ENCODE measurements around the gene ANKRD24.
"Not testable (repeated sequence)": the region's sequence is repeated elsewhere in the genome, so short reads cannot be mapped to it uniquely, and the experiment has no call there.

The ANKRD24 gene

DNA sequence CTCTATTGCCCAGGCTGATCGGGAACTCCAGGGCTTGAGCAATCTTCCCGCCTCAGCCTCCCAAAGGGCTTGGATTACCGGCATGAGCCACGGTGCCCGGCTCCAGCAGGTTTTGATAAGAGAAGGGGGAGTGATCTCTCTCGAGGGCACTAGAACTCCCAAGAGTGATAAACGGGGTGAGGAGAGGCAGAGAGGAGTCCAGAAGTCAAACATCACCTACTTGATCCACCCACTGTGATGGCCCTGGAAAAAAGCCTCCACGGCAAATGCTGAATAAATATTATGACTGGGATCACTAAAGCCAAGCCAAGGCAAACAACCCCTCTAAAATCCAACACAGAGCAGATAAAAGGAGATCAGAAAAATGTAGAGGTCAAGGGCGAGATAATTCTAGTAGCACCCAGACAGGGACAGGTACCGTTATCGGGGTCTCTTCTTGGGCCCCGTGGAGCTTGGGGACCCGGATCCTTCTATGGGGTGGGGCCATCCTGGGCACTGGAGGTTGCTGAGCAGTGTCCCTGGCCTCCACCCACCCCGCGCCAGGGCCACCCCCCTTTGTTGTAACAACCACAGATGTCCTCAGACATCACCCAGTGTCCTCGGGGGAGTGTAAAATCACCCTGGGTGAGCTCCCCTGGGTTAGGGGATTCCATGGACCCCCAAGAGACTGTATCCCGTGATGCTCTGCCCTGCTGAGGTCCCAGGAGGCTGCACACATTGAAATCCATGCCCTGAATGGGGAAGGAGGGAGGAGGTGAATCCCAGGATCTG, 32.8 kb upstream of the ANKRD24 start:
- TF ChIP-seq ESRRG (CRISPR knock-in tag; IDR thresholded peaks at IDR 0.05) (no peak), ARNTL (CRISPR knock-in tag; IDR thresholded peaks at IDR 0.05; ENCODE audit: borderline replicate concordance, low read depth) (no peak), PPARA (CRISPR knock-in tag; IDR thresholded peaks at IDR 0.05; ENCODE audit: borderline replicate concordance) (no peak), CSDC2 (CRISPR knock-in tag; IDR thresholded peaks at IDR 0.05) (no peak)
- TF ChIP-seq, protein P1, sequence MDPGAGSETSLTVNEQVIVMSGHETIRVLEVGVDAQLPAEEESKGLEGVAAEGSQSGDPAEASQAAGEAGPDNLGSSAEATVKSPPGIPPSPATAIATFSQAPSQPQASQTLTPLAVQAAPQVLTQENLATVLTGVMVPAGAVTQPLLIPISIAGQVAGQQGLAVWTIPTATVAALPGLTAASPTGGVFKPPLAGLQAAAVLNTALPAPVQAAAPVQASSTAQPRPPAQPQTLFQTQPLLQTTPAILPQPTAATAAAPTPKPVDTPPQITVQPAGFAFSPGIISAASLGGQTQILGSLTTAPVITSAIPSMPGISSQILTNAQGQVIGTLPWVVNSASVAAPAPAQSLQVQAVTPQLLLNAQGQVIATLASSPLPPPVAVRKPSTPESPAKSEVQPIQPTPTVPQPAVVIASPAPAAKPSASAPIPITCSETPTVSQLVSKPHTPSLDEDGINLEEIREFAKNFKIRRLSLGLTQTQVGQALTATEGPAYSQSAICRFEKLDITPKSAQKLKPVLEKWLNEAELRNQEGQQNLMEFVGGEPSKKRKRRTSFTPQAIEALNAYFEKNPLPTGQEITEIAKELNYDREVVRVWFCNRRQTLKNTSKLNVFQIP (CRISPR knock-in tag; IDR thresholded peaks at IDR 0.05; ENCODE audit: borderline replicate concordance, low read depth), result no peak
- no peak for ATAC-seq

DNA sequence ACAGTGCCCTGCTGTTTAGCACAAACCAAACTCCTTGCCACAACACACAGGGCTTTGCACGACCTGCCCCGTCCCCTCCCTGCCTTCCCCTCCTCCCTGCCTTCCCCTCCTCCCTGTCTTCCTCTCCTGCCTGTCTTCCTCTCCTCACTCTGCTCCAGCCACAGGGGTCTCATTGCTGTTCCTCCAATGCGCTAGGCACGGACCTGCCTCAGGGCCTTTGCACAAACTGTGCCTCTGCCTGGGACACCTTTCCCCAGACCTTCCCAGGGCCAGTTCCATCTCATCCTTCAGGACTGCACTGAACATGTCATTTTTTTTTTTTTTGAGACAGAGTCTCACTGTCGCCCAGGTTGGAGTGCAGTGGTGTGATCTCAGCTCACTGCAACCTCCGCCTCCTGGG, 30.9 kb upstream of the ANKRD24 start:
- no peak for TF ChIP-seq TOX (CRISPR knock-in tag; IDR thresholded peaks at IDR 0.05; ENCODE audit: borderline replicate concordance)
- ATAC-seq, result no peak

DNA sequence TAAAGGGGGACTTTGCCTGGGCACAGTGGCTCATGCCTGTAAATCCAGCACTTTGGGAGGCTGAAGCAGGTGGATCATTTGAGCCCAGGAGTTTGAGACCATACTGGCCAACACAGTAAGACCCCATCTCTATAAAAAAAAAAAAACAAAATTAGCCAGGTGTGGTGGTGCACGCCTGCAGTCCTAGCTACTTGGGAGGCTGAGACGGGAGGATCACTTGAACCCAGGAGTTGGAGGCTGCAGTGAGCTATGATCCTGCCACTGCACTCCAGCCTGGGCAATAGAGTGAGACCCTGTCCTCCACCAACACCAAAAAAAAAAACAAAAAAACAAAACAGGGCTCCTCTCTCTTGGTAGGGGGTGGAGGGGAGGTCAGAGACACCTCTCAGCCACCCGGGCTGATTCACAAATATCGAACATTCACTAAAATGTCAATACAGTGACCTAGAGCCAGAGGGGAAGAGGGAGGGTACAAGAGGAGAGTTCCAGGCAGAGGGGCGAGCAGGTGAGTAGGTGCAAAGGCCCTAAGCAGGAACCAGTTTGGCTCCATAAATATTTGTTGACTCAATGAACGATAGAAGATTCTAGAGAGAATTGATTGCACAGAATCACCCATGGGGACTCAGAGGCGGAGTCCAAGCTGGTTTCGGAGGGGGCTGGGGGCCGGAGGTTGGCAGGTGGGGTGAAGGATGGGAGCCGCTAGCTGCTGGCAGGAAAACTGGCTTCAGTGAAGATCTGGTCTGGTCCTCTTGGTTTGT, 30.1 kb upstream of the ANKRD24 start:
- ATAC-seq, result no peak
- no peak for TF ChIP-seq ZC3H10 (CRISPR knock-in tag; IDR thresholded peaks at IDR 0.05)
- no peak for TF ChIP-seq TCF4 (CRISPR knock-in tag; IDR thresholded peaks at IDR 0.05; ENCODE audit: borderline replicate concordance)
- no peak for TF ChIP-seq BACH2 (CRISPR knock-in tag; IDR thresholded peaks at IDR 0.05; ENCODE audit: borderline replicate concordance)
- TF ChIP-seq ZNF565 (CRISPR knock-in tag; conservative IDR thresholded peaks at IDR 0.05; ENCODE audit: low read depth), result no peak
- TF ChIP-seq ISL1 (CRISPR knock-in tag; IDR thresholded peaks at IDR 0.05), result no peak
- TF ChIP-seq, protein P2, sequence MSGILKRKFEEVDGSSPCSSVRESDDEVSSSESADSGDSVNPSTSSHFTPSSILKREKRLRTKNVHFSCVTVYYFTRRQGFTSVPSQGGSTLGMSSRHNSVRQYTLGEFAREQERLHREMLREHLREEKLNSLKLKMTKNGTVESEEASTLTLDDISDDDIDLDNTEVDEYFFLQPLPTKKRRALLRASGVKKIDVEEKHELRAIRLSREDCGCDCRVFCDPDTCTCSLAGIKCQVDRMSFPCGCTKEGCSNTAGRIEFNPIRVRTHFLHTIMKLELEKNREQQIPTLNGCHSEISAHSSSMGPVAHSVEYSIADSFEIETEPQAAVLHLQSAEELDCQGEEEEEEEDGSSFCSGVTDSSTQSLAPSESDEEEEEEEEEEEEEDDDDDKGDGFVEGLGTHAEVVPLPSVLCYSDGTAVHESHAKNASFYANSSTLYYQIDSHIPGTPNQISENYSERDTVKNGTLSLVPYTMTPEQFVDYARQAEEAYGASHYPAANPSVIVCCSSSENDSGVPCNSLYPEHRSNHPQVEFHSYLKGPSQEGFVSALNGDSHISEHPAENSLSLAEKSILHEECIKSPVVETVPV (CRISPR knock-in tag; IDR thresholded peaks at IDR 0.05), result no peak
- TF ChIP-seq ARNTL (CRISPR knock-in tag; IDR thresholded peaks at IDR 0.05; ENCODE audit: borderline replicate concordance, low read depth), result no peak
- no peak for TF ChIP-seq GLIS3 (CRISPR knock-in tag; IDR thresholded peaks at IDR 0.05)

DNA sequence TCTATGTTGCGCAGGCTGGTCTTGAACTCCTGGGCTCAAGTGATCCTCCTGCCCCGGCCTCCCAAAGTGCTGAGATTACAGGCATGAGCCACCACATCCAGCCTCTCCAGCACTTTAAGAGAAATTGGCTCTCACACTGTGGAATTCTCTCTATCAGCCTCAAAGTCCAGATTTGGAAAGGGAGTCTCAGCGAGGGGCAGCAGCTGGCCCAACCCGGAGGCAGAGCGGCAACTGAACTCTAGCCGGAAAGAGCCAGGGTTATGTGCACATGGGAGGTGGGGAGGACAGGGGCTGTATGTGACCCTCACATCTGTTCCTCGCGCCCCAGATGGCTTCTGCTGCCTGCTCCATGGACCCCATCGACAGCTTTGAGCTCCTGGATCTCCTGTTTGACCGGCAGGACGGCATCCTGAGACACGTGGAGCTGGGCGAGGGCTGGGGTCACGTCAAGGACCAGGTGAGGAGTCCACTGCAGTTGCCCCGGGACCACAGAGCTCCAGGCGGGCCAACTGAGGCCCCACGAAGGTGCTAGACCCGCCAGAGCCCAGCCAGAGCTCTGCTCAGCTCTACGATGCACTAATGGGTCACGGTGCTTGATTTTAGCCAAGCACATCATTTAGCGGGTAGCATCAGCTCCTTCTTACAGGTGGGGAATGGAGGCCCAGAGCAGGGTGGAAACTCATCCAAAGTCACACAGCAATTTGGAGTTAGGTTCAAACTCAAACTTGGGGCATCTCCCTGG, 27.7 kb upstream of the ANKRD24 start:
- no peak for ATAC-seq
- no peak for TF ChIP-seq ZC3H10 (CRISPR knock-in tag; IDR thresholded peaks at IDR 0.05)

DNA sequence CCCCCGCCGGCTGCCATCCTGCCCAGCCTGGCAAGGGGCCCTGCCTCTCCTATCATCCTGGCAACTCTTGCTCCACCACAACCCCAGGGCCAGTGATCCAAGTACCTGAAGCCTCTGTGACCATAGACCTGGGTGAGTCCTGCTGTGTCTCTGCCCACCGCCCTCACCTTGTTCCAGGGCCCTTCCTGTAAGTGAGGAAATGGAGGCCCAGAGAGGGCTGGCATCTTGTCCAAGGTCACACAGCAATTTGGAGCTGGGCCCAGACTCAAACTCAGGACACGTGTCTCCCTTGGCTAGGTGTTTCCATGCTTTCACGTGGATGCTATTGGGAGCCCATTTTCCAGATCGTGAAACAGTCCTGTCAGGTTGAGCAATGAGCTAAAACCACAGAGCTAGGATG, 25.3 kb upstream of the ANKRD24 start:
- ATAC-seq, result no peak

DNA sequence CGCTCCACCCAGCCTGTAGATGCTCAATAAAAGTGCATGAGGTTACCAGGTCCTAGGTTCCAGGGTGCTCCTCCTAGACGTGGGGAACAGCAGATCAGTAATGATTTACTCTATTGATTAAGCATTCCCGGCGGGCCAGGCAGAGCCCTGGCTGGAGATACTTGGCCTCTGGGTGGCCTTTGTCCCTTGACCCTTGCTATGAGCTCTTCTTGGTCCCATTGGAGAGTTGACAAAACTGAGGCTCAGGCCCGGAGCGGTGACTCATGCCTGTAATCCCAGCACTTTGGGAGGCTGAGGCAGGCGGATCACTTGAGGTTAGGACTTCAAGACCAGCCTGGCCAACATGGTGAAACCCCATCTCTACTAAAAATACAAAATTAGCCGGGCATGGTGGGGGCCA, 24.5 kb upstream of the ANKRD24 start:
- ATAC-seq, result not testable (repeated sequence)

More for the DNA sequence above, 25.3 kb upstream of the ANKRD24 start:
- TF ChIP-seq ZC3H10 (CRISPR knock-in tag; IDR thresholded peaks at IDR 0.05), result no peak
- TF ChIP-seq ESRRG (CRISPR knock-in tag; IDR thresholded peaks at IDR 0.05), result no peak
- TF ChIP-seq SNAI2 (CRISPR knock-in tag; IDR thresholded peaks at IDR 0.05), result no peak
- no peak for TF ChIP-seq OSR1 (CRISPR knock-in tag; IDR thresholded peaks at IDR 0.05)
- no peak for TF ChIP-seq ZNF70 (CRISPR knock-in tag; IDR thresholded peaks at IDR 0.05)
- TF ChIP-seq, protein P3, sequence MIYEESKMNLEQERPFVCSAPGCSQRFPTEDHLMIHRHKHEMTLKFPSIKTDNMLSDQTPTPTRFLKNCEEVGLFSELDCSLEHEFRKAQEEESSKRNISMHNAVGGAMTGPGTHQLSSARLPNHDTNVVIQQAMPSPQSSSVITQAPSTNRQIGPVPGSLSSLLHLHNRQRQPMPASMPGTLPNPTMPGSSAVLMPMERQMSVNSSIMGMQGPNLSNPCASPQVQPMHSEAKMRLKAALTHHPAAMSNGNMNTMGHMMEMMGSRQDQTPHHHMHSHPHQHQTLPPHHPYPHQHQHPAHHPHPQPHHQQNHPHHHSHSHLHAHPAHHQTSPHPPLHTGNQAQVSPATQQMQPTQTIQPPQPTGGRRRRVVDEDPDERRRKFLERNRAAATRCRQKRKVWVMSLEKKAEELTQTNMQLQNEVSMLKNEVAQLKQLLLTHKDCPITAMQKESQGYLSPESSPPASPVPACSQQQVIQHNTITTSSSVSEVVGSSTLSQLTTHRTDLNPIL (CRISPR knock-in tag; IDR thresholded peaks at IDR 0.05; ENCODE audit: low read depth), result no peak
- TF ChIP-seq ARNTL (CRISPR knock-in tag; IDR thresholded peaks at IDR 0.05; ENCODE audit: borderline replicate concordance, low read depth), result no peak
- TF ChIP-seq, protein P4, sequence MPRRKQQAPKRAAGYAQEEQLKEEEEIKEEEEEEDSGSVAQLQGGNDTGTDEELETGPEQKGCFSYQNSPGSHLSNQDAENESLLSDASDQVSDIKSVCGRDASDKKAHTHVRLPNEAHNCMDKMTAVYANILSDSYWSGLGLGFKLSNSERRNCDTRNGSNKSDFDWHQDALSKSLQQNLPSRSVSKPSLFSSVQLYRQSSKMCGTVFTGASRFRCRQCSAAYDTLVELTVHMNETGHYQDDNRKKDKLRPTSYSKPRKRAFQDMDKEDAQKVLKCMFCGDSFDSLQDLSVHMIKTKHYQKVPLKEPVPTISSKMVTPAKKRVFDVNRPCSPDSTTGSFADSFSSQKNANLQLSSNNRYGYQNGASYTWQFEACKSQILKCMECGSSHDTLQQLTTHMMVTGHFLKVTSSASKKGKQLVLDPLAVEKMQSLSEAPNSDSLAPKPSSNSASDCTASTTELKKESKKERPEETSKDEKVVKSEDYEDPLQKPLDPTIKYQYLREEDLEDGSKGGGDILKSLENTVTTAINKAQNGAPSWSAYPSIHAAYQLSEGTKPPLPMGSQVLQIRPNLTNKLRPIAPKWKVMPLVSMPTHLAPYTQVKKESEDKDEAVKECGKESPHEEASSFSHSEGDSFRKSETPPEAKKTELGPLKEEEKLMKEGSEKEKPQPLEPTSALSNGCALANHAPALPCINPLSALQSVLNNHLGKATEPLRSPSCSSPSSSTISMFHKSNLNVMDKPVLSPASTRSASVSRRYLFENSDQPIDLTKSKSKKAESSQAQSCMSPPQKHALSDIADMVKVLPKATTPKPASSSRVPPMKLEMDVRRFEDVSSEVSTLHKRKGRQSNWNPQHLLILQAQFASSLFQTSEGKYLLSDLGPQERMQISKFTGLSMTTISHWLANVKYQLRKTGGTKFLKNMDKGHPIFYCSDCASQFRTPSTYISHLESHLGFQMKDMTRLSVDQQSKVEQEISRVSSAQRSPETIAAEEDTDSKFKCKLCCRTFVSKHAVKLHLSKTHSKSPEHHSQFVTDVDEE (CRISPR knock-in tag; IDR thresholded peaks at IDR 0.05), result no peak
- no peak for TF ChIP-seq TOX (CRISPR knock-in tag; IDR thresholded peaks at IDR 0.05; ENCODE audit: borderline replicate concordance)
- no peak for TF ChIP-seq GLIS3 (CRISPR knock-in tag; IDR thresholded peaks at IDR 0.05)
- TF ChIP-seq TCF4 (CRISPR knock-in tag; IDR thresholded peaks at IDR 0.05; ENCODE audit: borderline replicate concordance), result no peak

All from SK-N-SH treated with all-trans-retinoic acid at 6 μM for 48 hours (cell line).